Pulmonary artery endothelial cell (primary cell): ENCODE data around the gene PPARG. TPM values are rescaled to one million over a fixed set of nuclear protein-coding genes. Genes with fewer than 3 reads are reported as not detected.
A peak's percentile ranks its signal among the peaks of the same experiment; 100 is the strongest.

ENCODE experiments used
- DNase-seq: peaks from one replicate; pipeline ENCODE4 v3.0.0-alpha.2; 2011; ENCODE audit warnings: low read depth, low spot score
- total RNA-seq: library from RNA; depleted of rRNA; stranded (reverse); fragments of >200 nt; gene quantifications from 2 replicates; pipeline ENCODE4 v1.2.3, GENCODE V29; 2014

Gene PPARG
- total RNA-seq, 1 donor from 2014 or later: 6.1 TPM

GRCh38 chr3:12342151-12342550 lies 53.3 kb downstream of the PPARG start:
- DNase-seq: no peak

GRCh38 chr3:12343047-12343501 lies 54.2 kb downstream of the PPARG start:
- DNase-seq: no peak

- no peak for DNase-seq
Observed at GRCh38 chr3:12345141-12345561, 56.3 kb downstream of the PPARG start.

- no peak for DNase-seq
Observed at GRCh38 chr3:12345584-12346494, 57.0 kb downstream of the PPARG start.

GRCh38 chr3:12347301-12347700 lies 58.4 kb downstream of the PPARG start:
- no peak for DNase-seq

- DNase-seq: peak; percentile 78
Observed at GRCh38 chr3:12349895-12350811, 61.3 kb downstream of the PPARG start.

- DNase-seq: no peak
Observed at GRCh38 chr3:12351145-12351544, 62.3 kb downstream of the PPARG start.

- DNase-seq: no peak
Observed at GRCh38 chr3:12352253-12352652, 63.4 kb downstream of the PPARG start.

GRCh38 chr3:12352755-12353154 lies 63.9 kb downstream of the PPARG start:
- DNase-seq: no peak

GRCh38 chr3:12353796-12354525 lies 65.1 kb downstream of the PPARG start:
- DNase-seq: no peak

- no peak for DNase-seq
Observed at GRCh38 chr3:12356175-12356574, 67.3 kb downstream of the PPARG start.

- no peak for DNase-seq
Observed at GRCh38 chr3:12356996-12357395, 68.1 kb downstream of the PPARG start.

- DNase-seq: no peak
Observed at GRCh38 chr3:12357456-12357855, 68.6 kb downstream of the PPARG start.

GRCh38 chr3:12363397-12364195 lies 74.7 kb downstream of the PPARG start:
- DNase-seq: no peak

- no peak for DNase-seq
Observed at GRCh38 chr3:12367346-12367745, 78.5 kb downstream of the PPARG start.

- DNase-seq: no peak
Observed at GRCh38 chr3:12369029-12369428, 80.2 kb downstream of the PPARG start.

GRCh38 chr3:12369598-12369997 lies 80.7 kb downstream of the PPARG start:
- DNase-seq: no peak

- peak; percentile 17 for DNase-seq
Observed at GRCh38 chr3:12370758-12371157, 81.9 kb downstream of the PPARG start.

- DNase-seq: no peak
Observed at GRCh38 chr3:12371525-12372140, 82.8 kb downstream of the PPARG start.

GRCh38 chr3:12372741-12373280 lies 83.9 kb downstream of the PPARG start:
- DNase-seq: no peak
